ENCODE measurements around the gene INTS4.
"Not testable (repeated sequence)": the region's sequence is repeated elsewhere in the genome, so short reads cannot be mapped to it uniquely, and the experiment has no call there.

The INTS4 gene

GRCh38 chr11:77943296-77943695 is 51.2 kb downstream of the INTS4 start:
- DNase-seq: not testable (repeated sequence)

GRCh38 chr11:77942465-77942864 is 52.0 kb downstream of the INTS4 start:
- DNase-seq: not testable (repeated sequence)

GRCh38 chr11:77933596-77933995 is 60.9 kb downstream of the INTS4 start:
- DNase-seq: not testable (repeated sequence)

DNA sequence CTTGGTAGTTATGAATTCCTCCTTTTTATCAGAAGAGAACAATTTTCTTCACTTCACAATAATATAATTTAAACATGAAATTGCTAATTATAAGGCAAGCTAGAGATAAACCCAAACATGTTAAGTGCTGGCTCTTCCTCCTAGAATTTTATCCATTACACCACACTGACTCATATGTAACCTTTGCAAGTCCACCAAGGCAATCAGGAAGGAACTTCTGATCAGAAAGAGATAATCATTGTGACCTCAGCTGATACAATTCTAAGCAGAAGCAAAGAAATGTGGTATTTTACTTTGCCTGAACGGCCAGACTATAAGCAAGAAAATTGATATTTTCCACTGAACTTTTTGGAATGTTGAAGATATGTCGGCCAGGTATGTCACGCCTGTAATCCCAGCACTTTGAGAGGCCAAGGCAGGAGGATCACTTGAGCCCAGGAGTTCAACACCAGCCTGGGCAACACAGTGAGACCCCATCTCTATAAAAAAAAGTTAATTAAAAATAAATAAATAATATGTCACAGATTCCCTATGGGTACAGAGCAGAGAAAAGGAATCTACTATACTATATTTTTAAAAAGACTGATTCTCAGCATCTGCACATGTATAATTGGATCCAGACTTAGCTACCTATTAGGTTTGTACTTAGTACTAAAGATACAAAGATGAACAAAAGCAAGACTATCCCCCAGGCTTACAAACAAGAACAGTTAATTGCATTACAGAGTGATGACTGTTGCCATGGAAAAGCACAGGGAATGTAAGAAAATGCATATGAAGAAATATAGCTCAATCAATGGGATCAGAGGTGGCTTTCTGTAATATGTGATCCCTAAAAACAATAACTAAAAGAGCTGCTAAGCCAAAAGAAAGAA is 63.9 kb downstream of the INTS4 start:
- not testable (repeated sequence) for DNase-seq

DNA sequence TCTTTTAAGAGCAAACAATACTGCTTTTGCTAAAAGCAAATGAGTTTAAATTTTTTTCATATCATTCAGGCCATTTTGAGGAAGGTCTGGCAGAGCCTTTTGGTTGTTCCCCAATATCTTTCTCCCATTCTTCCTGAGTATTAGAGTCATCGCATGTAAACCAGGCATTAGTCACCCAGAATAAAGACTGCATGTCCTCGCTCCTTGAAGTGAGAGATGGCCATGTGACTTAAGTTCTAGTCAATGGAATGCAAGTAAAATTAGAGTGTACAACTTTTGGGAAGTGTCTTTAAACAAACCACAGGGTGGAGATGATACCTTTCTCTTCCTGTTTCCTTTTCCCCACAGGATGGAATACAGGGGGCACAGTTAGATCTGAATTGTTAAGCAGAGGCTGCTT is 76.8 kb downstream of the INTS4 start:
- not testable (repeated sequence) for DNase-seq

GRCh38 chr11:77914307-77914791 is 80.1 kb downstream of the INTS4 start:
- DNase-seq: not testable (repeated sequence)

DNA sequence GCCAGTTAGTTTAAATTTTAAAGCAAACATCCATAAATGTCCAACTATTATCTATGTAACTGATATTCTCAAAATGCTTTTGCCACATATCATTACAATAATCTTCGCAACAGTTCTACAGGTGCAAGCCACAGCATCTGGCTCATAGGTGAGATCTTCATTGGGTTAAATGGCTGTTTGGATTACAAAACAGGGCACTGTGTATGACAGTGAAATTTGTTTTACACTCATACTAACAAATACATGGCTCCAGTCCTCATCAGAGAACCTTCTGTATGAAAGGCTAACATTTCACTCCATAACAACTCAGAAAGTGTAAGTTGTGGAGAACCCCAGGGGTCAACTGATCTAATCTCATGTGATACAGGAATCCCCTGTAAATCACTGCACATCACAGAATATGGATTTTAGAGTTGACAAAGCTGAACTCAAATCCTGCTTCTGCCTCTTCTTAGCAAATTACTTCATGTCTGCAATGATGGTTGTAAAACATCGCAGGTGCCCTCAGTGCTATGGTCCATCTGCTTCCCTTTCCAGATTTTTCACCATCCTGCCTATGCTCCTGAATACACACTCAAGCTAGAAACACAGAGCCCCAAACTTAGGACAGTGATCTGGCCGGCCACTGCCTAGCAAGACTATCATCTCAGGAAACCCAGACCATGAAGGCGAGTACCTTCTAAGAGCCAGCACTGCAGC is 80.7 kb downstream of the INTS4 start:
- DNase-seq: not testable (repeated sequence)

DNA sequence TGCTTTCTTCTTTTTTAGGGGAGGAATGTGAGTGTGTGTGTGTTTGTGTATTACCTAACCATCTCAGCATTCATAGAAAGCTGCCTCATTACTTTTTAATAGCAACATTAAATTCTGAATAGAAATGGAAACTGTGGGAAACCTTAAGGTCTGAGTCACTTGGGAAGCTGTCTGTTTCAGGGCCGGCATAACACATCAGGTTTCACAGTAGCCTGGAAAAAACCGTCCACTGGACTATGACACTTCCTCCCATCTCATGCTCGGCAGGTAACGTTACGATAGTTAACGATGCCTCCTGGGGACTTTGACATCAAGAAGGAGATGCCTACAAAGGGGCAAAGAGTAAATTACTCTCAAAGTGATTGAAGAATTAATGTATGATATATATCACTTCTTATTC is 83.6 kb downstream of the INTS4 start:
- DNase-seq: not testable (repeated sequence)

GRCh38 chr11:77909277-77909676 is 85.2 kb downstream of the INTS4 start:
- no peak for DNase-seq

GRCh38 chr11:77908835-77909234 is 85.6 kb downstream of the INTS4 start:
- DNase-seq: no peak

DNA sequence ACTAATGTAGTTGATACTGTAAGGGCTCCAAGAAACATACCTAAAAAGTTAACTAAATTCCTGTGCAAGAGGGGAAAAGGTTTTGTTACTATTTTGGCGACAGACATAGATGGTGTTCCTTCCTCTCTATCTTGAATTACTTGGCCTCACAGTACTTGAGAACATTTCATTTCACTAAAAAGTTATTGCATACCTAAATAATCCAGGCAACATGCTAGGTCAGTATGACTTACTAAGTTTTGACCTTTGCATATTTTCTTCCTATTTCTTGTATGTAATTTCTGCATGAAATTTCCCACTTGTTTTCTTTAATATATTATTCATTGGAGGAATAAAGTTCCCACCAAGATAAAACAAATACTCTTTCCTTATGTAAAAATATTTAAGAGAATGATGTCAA is 99.5 kb downstream of the INTS4 start:
- not testable (repeated sequence) for DNase-seq

GRCh38 chr11:77891703-77892102 is 102.8 kb downstream of the INTS4 start:
- not testable (repeated sequence) for DNase-seq

GRCh38 chr11:77891256-77891655 is 103.2 kb downstream of the INTS4 start:
- DNase-seq: not testable (repeated sequence)

- not testable (repeated sequence) for DNase-seq
Observed at GRCh38 chr11:77890619-77891056, 103.8 kb downstream of the INTS4 start.

DNA sequence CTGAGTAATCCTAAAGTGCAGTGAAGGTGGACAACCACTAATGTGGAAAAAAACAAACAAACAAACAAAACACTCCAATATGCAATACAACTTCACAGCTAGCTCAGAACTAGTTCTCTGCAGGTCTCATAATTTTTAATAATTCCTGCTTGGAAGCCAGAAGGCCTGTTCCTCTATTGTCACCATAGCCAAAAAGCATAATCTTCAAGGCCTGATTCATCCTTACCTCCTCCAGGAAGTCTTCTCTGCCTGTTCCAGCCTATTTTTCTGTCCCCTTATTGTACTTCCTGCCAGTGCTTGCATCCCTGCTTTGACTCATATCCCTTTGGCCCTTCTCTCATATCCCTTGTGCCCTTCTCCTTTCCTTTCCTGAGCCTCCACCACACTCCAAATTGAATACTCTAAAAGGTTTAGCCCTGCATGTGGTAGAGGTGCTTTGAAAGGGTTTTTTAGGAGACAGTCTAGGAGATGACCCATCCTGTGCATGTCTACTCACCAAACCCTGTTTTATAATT is 104.3 kb downstream of the INTS4 start:
- DNase-seq: not testable (repeated sequence)

DNA sequence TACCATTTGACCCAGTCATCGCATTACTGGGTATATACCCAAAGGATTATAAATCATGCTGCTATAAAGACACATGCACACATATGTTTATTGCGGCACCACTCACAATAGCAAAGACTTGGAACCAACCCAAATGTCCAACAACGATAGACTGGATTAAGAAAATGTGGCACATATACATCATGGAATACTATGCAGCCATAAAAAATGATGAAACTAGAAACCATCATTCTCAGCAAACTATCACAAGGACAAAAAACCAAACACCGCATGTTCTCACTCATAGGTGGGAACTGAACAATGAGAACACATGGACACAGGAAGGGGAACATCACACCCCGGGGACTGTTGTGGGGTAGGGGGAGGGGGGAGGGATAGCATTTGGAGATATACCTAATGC is 105.4 kb downstream of the INTS4 start:
- not testable (repeated sequence) for DNase-seq

DNA sequence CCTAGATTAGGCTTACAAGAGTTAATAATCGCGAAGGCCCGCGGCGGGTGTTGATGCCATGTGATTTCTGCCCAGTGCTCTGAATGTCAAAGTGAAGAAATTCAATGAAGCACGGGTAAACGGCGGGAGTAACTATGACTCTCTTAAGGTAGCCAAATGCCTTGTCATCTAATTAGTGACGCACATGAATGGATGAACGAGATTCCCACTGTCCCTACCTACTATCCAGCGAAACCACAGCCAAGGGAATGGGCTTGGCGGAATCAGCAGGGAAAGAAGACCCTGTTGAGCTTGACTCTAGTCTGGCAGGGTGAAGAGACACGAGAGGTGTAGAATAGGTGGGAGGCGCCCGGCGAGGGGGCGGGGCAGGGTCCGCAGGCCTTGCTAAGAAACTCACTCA is 108.1 kb downstream of the INTS4 start:
- no peak for DNase-seq

DNA sequence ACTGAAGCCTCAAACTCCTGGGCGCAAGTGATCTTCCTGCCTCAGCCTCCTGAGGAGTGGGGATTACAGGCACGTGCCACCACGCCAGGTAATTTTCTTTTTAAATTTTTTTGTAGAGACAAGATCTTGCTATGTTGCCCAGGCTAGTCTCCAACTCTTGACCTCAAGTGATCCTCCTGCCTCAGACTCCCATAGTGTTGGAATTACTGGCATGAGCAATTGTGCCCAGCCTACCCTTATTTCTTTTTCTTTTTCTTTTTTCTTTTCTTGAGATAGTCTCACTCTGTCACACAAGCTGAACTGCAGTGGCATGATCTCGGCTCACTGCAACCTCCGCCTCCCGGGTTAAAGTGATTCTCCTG is 109.7 kb downstream of the INTS4 start:
- no peak for DNase-seq

GRCh38 chr11:77884186-77884828 is 110.2 kb downstream of the INTS4 start:
- DNase-seq: no peak

DNA sequence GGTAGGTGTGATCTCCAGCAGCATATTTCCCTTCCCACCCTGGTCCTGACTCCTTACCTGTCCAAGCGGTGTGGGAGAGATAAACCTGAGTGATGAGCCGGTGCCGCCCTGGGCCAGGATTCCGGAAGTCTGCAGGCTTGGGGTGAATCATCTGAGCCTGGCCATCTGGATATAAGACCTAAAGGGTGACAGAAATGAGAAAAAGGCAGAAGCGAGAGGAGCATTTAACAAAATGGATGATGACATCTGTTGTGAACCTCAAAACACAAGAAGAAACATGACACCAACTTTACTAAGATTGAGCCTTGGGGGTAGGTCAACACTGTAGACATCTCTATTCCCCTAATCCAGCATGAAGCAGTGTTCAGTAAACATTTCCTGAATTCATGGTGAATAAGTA is 110.7 kb downstream of the INTS4 start:
- no peak for DNase-seq

DNA sequence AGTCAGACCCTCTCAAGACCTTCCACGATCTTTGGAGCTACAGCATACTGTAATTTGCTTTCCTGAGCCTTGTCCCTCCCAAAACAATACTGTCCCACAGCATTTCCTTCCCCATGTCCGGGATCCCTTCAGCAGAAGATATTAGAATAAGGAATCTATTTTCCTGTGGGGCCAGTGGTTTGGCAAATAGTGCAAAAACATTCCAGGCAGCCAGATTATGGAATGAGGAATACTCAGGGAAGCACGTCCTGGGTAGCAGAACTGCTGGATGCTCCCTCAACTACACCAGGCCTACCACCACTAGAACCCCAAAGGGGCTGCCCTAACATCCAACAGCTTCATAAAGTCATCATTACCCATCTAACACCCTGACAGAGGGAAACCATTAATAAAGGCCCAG is 112.1 kb downstream of the INTS4 start:
- DNase-seq: no peak

- no peak for DNase-seq
Observed at GRCh38 chr11:77879218-77879617, 115.2 kb downstream of the INTS4 start.

GRCh38 chr11:77878247-77878646 is 116.2 kb downstream of the INTS4 start:
- DNase-seq: not testable (repeated sequence)

Measured in AML-193 (cell line).